ENCODE results near the gene OGDHL. TPM values are rescaled to one million over a fixed set of nuclear protein-coding genes. Genes with fewer than 3 reads are reported as not detected.
"Not testable (repeated sequence)": the region's sequence is repeated elsewhere in the genome, so short reads cannot be mapped to it uniquely, and the experiment has no call there.

Gene OGDHL
- total RNA-seq: 0.20 and 0.36 TPM in 2 replicates

- intact Hi-C loops (cut with micrococcal nuclease): loop anchor here (1.0 kb wide), 1 partner anchor 155 kb away; no protein-coding TSS in a partner anchor
Measured at GRCh38 chr10:49761789-49762565, at the start of gene OGDHL. OGDHL (minus strand) TSS chr10:49762323; CDS start chr10:49758592, 3,731 bp downstream.

- intact Hi-C loops (cut with micrococcal nuclease): no loop called here
Measured at GRCh38 chr10:49803988-49804387, 41.9 kb upstream of the OGDHL start.

DNA sequence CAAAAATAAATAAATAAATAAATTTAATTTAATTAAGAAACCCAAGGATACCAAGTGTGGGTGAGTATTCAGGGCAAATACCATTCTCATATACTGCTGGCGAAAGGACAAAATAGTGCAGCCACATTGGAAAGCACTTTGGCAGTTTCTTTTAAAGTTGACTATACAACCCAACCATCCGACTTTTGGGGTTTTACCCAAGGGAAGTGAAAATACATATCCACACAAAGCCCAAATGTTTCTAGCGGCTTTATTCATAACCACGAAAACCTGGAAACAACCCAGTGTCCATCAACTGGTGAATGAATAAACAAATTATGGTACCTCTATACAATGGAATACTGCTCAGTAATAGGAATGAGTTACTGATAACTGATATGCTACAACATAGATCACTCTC, 36.2 kb upstream of the OGDHL start:
- intact Hi-C loops (cut with micrococcal nuclease): no loop called here

DNA sequence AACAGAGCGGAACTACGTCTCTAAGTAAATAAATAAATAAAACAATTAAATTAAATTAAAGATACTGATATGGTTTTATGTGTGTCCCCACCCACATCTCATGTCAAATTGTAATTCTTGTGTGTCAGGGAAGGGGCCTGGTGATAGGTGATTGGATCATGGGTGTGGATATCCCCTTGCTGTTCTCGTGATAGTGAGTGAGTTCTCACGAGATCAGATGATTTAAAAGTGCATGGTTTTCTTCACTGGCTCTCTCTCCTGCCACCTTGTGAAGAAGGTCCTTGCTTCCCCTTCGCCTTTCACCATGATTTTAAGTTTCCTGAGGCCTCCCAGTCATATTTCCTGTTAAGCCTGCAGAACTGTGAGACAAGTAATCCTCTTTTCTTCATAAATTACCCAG, 29.0 kb upstream of the OGDHL start:
- intact Hi-C loops (cut with micrococcal nuclease): no loop called here

DNA sequence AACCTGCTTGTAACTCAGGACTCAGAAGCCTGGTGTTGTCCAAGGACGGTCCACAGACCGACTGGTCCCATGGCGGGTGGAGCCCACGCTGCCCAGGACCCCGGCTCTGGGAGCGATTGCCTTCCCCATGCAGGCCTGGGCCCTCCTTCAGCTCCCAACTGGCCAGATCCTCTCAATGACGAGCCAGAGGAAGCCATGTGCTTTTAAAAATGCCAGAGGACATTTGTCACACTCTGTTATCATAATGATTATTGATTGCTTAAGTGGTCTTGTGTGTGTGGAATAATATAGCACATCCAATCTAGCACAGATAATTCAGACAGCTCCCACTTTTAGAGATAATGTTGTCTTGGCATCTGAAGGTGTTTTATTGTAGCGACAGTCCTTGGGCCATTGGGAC, 22.6 kb upstream of the OGDHL start:
- intact Hi-C loops (cut with micrococcal nuclease): no loop called here

- intact Hi-C loops (cut with micrococcal nuclease): no loop called here
Measured at GRCh38 chr10:49783645-49784044, 21.5 kb upstream of the OGDHL start.

DNA sequence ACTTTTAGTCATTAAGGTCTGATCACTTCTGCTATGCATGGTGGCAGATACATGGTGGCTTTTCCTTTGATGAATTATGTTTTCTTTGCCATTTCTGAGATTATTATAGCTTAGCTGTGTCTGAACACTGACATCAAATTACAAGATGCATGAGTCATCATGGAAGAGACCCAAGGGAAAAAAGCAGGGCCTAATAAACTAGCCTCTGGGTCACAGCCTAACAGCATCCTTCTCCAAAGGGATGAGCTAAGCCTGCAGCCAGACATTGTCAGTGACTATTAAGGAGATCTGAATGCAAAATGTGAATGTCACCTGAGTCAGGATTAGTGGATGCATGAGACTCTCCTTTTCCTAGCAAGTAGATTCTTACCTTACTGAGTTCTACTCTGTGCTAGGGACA, 19.1 kb upstream of the OGDHL start:
- intact Hi-C loops (cut with micrococcal nuclease): no loop called here

DNA sequence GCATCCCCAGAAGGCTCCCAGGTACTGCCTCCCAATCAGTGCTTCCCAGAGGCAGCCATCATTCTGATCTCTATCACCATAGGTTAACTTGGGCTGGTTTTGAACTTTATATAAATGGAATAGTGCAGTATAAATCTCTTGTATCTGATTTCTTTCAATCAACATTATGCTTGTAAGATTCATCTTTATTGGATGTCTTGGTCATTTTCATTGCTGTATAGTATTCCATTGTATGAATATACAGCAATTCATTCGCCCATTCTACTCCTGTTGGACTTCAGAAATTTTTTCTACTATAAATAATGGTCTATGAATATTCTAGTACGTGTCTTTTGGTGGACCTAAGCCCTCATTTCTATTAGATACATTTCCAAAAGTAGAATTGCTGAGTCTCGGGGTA, 16.1 kb upstream of the OGDHL start:
- intact Hi-C loops (cut with micrococcal nuclease): no loop called here

DNA sequence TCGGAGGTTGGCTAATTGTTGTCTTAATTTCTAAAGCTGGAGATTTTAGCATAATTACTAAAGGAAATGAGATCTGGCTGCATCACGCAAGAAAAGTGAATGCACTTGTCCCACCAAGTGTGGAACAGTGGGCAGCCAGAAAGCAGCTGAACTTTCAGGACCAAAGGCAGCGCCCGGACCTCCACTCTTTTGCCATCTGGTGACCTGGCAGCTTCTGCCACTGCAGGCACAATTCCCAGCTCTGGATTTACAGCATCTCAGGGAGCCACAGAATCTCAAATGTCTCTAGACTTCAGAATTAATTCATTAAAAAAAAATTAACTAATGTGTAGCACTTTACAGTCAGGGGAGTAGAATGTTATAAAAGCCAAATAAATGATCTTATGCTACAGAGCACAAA, 14.7 kb upstream of the OGDHL start:
- intact Hi-C loops (cut with micrococcal nuclease): no loop called here

GRCh38 chr10:49775014-49775413, 12.9 kb upstream of the OGDHL start:
- intact Hi-C loops (cut with micrococcal nuclease): no loop called here

GRCh38 chr10:49772944-49773343, 10.8 kb upstream of the OGDHL start:
- intact Hi-C loops (cut with micrococcal nuclease): not testable (repeated sequence)

DNA sequence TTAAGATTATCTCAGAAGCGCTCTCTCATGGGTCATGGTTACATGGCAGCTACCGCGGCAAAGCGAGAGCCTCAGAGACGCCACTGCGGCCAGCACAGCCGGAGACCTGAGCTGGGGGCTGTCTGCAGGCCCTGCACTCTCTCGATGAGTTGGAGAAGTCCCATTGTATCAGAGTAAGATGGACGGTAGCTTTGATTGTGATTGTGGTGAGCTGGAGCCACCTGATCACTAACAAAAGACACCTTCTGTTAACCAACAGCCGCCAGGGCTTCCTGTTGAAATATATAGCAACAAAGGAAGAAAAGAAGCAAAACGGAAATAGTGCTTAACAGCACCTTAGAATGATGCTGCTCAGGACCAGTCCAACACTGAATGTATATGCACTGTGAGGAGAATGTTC, 8.9 kb upstream of the OGDHL start:
- intact Hi-C loops (cut with micrococcal nuclease): not testable (repeated sequence)

DNA sequence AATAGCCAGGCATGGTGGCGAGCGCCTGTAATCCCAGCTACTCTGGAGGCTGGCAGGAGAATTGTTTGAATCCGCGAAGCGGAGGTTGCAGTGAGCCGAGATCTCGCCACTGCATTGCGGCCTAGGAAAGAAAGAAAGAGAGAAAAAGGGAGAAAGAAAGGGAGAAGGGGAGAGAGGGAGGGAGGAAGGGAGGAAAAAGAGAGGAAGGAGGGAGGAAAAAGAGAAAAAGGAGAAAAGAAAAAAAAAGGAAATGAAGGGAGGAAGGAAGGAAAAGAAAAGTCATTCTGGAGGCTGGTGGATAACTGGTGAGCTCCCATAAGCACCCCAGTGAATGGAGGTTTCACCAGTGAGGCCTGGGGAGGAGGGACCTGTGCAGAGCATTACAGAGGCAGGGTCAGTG, 7.6 kb upstream of the OGDHL start:
- intact Hi-C loops (cut with micrococcal nuclease): no loop called here

GRCh38 chr10:49768731-49769130, 6.6 kb upstream of the OGDHL start:
- intact Hi-C loops (cut with micrococcal nuclease): no loop called here

DNA sequence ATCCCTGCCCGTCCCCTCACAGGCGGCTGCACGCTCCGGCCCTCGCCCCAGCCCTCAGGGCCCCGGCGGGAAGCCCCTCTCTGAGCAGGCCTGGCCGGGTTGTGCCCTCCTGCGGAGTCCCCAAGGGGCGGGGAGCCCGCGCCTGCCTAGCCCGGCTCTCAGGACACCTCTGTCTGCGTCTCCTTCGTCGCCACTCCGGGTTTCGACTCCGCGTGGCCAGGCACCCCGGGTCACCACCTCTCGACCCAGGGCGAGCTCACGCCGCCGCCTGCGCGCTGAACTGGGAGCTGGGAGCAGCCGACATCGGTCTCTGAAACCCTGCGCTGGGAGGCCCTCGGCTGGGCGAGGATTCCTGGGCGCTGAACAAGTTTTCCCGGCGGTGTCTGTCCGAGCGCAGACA, 6.2 kb upstream of the OGDHL start:
- intact Hi-C loops (cut with micrococcal nuclease): no loop called here

GRCh38 chr10:49767752-49768151, 5.6 kb upstream of the OGDHL start:
- intact Hi-C loops (cut with micrococcal nuclease): no loop called here

- intact Hi-C loops (cut with micrococcal nuclease): no loop called here
Measured at GRCh38 chr10:49766484-49766883, 4.4 kb upstream of the OGDHL start.

DNA sequence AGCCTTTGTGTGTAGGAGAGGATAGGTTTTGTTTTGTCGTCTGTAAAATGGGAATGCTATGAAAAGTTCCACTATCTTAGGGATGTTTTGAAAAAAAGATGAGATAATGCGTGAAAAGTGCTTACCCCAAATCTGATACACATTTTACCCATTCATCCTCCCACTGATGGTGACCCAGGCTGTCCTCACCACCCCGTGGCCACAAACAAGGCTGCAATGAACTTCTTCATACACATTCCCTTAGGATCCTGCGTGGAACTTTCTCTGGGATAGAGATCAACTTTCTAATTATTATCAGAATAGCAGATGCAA, 399 bp upstream of the OGDHL start:
- intact Hi-C loops (cut with micrococcal nuclease): loop anchor here (1.0 kb wide), 1 partner anchor 155 kb away; no protein-coding TSS in a partner anchor

- intact Hi-C loops (cut with micrococcal nuclease): no loop called here
Measured at GRCh38 chr10:49761201-49761788, 828 bp downstream of the OGDHL start.

- intact Hi-C loops (cut with micrococcal nuclease): no loop called here
Measured at GRCh38 chr10:49760789-49761188, 1.3 kb downstream of the OGDHL start.

GRCh38 chr10:49759787-49760551, 2.2 kb downstream of the OGDHL start:
- intact Hi-C loops (cut with micrococcal nuclease): no loop called here

- intact Hi-C loops (cut with micrococcal nuclease): no loop called here
Measured at GRCh38 chr10:49758249-49758930, 3.7 kb downstream of the OGDHL start.

Measured in T-helper 2 cell treated with Interferon-gamma antibody and Interleukin-4, amounts not matched to agents 100 ng/mL and 5 ng/mL, for 36 hours (primary cell).